ENCODE measurements around the gene SPESP1. TPM values are rescaled to one million over a fixed set of nuclear protein-coding genes. Genes with fewer than 3 reads are reported as not detected.

The SPESP1 gene
- total RNA-seq, 1 donor from 2014 or later: not detected

DNA sequence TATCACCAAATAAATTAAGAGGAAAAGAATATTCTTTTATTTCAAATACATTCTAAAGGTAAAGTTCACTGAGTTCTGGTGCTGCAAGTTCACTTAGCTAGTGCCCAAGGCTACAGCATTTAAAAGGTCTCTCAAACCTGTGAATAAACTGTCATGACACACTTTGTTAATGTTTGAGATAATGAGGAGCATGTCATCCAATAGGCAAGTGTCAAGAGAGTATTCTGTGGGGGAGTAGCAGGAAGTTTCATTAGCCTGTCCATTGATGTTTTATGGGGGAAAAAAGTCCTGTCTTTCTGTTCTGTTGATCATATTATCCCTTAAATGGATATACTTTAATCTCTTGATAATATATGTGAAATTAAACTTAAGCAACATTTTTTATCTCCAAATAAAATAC lies 4.0 kb downstream of the SPESP1 start:
- Mint-ChIP-seq H3K4me1 (no peaks in the 10 kb centered on the region), H3K9me3 (no peaks in the 10 kb centered on the region), H3K27ac (no peak overlapping the region), H3K4me3 (no peak overlapping the region), H3K27me3 (ENCODE audit: low read depth) (no peaks in the 10 kb centered on the region), H3K36me3 (no peaks in the 10 kb centered on the region)
- TF ChIP-seq, protein P1, sequence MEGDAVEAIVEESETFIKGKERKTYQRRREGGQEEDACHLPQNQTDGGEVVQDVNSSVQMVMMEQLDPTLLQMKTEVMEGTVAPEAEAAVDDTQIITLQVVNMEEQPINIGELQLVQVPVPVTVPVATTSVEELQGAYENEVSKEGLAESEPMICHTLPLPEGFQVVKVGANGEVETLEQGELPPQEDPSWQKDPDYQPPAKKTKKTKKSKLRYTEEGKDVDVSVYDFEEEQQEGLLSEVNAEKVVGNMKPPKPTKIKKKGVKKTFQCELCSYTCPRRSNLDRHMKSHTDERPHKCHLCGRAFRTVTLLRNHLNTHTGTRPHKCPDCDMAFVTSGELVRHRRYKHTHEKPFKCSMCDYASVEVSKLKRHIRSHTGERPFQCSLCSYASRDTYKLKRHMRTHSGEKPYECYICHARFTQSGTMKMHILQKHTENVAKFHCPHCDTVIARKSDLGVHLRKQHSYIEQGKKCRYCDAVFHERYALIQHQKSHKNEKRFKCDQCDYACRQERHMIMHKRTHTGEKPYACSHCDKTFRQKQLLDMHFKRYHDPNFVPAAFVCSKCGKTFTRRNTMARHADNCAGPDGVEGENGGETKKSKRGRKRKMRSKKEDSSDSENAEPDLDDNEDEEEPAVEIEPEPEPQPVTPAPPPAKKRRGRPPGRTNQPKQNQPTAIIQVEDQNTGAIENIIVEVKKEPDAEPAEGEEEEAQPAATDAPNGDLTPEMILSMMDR (IDR thresholded peaks at IDR 0.05; ENCODE audit: unreplicated experiment): no peak
- no peak for DNase-seq (ENCODE audit: low spot score in 2 of 2, unreplicated experiment in 2 of 2)

DNA sequence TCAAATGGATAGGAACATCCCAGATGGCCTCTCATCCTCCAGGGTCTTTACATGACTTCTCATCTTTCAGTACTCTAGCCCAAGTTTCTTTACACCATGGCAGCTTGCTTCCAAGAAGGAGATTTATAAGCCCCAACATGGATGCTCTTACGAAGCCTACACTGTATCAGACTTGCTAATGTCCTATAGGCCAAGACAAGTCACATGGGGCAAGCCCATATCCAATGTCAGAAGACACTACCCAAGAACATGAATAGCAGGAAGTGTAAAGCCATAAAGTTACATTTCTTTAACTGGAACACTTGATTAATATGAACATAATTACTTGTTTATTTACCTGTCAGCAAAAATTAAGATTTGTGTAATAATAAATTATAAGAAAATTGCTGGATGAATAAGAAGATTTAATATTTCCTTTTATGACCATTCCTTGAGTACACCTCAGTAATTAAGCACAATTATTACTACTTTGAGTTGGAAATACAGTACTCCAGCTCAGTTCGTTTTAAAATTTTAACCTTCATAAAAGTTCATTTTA lies 5.1 kb downstream of the SPESP1 start:
- H3K27ac Mint-ChIP-seq: no peak overlapping the region
- no peaks in the 10 kb centered on the region for H3K9me3 Mint-ChIP-seq
- no peak overlapping the region for H3K4me3 Mint-ChIP-seq
- no peaks in the 10 kb centered on the region for H3K4me1 Mint-ChIP-seq
- H3K36me3 Mint-ChIP-seq: no peaks in the 10 kb centered on the region
- DNase-seq (ENCODE audit: low spot score in 2 of 2, unreplicated experiment in 2 of 2): no peak
- TF ChIP-seq, protein P1 (IDR thresholded peaks at IDR 0.05; ENCODE audit: unreplicated experiment): no peak
- no peaks in the 10 kb centered on the region for H3K27me3 Mint-ChIP-seq (ENCODE audit: low read depth)

DNA sequence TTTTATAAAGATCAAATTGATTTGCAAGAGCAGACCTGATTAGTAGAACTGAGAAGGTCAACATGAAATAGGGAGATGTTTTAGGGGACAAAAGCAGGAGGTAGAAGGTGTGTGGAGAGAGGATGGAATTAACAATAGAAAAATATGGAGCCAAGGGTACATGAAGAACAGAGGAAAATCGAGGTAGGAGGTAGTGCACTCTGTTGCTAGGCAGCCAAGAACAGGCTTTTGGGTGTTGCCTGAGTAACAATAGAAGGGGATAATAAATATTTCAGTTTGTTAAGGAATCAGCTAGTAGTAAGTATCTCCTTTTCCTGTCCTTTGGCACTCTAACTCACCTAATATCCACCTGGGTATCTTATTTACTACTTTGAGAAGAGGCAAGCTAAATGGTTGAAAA lies 9.2 kb downstream of the SPESP1 start:
- no peak for DNase-seq (ENCODE audit: low spot score in 2 of 2, unreplicated experiment in 2 of 2)
- H3K9me3 Mint-ChIP-seq: peaks cover 4% of the 10 kb centered on the region
- no peaks in the 10 kb centered on the region for H3K4me1 Mint-ChIP-seq
- no peaks in the 10 kb centered on the region for H3K27me3 Mint-ChIP-seq (ENCODE audit: low read depth)
- H3K36me3 Mint-ChIP-seq: peaks cover 1% of the 10 kb centered on the region
- H3K27ac Mint-ChIP-seq: no peak overlapping the region
- TF ChIP-seq, protein P1 (IDR thresholded peaks at IDR 0.05; ENCODE audit: unreplicated experiment): no peak
- H3K4me3 Mint-ChIP-seq: no peak overlapping the region

DNA sequence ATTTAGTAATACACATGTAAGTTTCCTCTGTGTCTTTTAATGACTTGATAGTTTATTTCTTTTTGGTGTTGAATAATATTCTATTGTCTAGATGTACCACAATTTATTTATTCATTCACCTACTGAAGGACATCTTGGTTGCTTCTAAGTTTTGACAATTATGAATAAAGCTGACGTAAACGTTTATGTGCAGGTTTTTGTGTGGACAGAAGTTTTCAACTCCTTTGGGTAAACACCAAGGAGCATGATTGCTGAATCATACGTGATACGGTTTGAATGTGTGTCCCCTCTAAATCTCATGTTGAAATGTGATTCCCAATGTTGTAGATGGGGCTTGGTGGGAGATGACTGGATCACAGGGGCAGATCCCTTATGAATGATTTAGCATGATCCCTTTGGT lies 21.5 kb downstream of the SPESP1 start:
- no peaks in the 10 kb centered on the region for H3K27me3 Mint-ChIP-seq (ENCODE audit: low read depth)
- no peaks in the 10 kb centered on the region for H3K4me1 Mint-ChIP-seq
- peaks cover 23% of the 10 kb centered on the region for H3K9me3 Mint-ChIP-seq
- TF ChIP-seq, protein P1 (IDR thresholded peaks at IDR 0.05; ENCODE audit: unreplicated experiment): no peak
- DNase-seq (ENCODE audit: low spot score in 2 of 2, unreplicated experiment in 2 of 2): no peak
- no peak overlapping the region for H3K27ac Mint-ChIP-seq
- no peak overlapping the region for H3K4me3 Mint-ChIP-seq
- no peaks in the 10 kb centered on the region for H3K36me3 Mint-ChIP-seq

DNA sequence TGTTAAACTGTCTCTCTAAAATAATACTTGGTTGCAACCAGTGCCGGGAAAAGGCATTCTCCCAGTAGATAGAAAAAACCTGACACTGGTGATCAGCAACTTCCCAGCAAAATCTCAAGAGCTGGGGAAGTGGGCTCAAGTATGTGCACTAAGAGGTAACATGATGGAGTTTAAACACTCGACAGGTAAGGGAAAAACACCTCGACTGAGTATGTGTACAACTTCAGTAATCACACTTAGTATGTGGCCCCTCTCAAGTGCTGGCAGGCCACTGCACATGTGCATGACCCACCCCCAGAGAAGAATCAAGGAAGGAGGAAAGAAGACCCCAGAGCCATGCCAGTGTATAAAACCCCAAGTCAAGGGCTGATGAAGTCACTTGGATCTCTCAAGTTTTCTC lies 27.4 kb downstream of the SPESP1 start:
- H3K4me3 Mint-ChIP-seq: no peak overlapping the region
- H3K9me3 Mint-ChIP-seq: peaks cover 24% of the 10 kb centered on the region
- H3K27ac Mint-ChIP-seq: no peak overlapping the region
- no peaks in the 10 kb centered on the region for H3K36me3 Mint-ChIP-seq
- no peak for DNase-seq (ENCODE audit: low spot score in 2 of 2, unreplicated experiment in 2 of 2)
- H3K4me1 Mint-ChIP-seq: no peaks in the 10 kb centered on the region
- TF ChIP-seq, protein P1 (IDR thresholded peaks at IDR 0.05; ENCODE audit: unreplicated experiment): no peak
- H3K27me3 Mint-ChIP-seq (ENCODE audit: low read depth): peaks cover 4% of the 10 kb centered on the region

DNA sequence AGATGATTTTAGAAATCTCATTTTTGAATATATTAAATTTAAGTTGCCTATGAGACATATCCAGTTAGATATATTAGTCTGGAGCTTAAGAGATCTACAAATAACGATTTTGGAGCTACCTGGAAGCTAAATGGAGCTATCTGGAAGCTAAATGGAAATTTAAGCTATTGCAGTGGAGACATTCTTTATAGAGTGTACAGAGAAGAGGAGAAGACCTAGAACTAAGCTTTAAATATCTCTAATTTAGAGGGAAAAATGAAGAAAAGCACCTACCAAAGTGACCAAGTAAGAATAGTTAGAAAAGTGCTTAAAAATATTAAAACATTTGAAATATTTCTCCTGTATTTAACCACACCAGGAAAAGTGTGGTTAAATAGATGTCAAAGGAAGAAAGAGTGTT lies 28.3 kb downstream of the SPESP1 start:
- TF ChIP-seq, protein P1 (IDR thresholded peaks at IDR 0.05; ENCODE audit: unreplicated experiment): no peak
- no peak for DNase-seq (ENCODE audit: low spot score in 2 of 2, unreplicated experiment in 2 of 2)
- H3K9me3 Mint-ChIP-seq: peaks cover 28% of the 10 kb centered on the region
- peaks cover 7% of the 10 kb centered on the region for H3K27me3 Mint-ChIP-seq (ENCODE audit: low read depth)
- no peak overlapping the region for H3K27ac Mint-ChIP-seq
- peaks cover 3% of the 10 kb centered on the region for H3K36me3 Mint-ChIP-seq
- H3K4me3 Mint-ChIP-seq: no peak overlapping the region
- no peaks in the 10 kb centered on the region for H3K4me1 Mint-ChIP-seq

Data from mesothelial cell of epicardium (in vitro differentiated cells).